ENCODE results near the gene PAX8.

The PAX8 gene

GRCh38 chr2:113219889-113220641 lies 58.7 kb downstream of the PAX8 start:
- FAIRE-seq: no peak

GRCh38 chr2:113219525-113219888 lies 59.2 kb downstream of the PAX8 start:
- FAIRE-seq: no peak

- FAIRE-seq: no peak
Measured at GRCh38 chr2:113219092-113219441, 59.7 kb downstream of the PAX8 start.

GRCh38 chr2:113218283-113219091 lies 60.2 kb downstream of the PAX8 start:
- no peak for FAIRE-seq

- no peak for FAIRE-seq
Measured at GRCh38 chr2:113217455-113218282, 61.1 kb downstream of the PAX8 start.

- FAIRE-seq: no peak
Measured at GRCh38 chr2:113216891-113217454, 61.7 kb downstream of the PAX8 start.

GRCh38 chr2:113216321-113216720 lies 62.4 kb downstream of the PAX8 start:
- FAIRE-seq: no peak

- no peak for FAIRE-seq
Measured at GRCh38 chr2:113215056-113215455, 63.7 kb downstream of the PAX8 start.

- FAIRE-seq: no peak
Measured at GRCh38 chr2:113214141-113214540, 64.6 kb downstream of the PAX8 start.

- FAIRE-seq: no peak
Measured at GRCh38 chr2:113213061-113213930, 65.4 kb downstream of the PAX8 start.

- FAIRE-seq: no peak
Measured at GRCh38 chr2:113212245-113213060, 66.3 kb downstream of the PAX8 start.

- no peak for FAIRE-seq
Measured at GRCh38 chr2:113211226-113212105, 67.3 kb downstream of the PAX8 start.

- no peak for FAIRE-seq
Measured at GRCh38 chr2:113209646-113210171, 69.0 kb downstream of the PAX8 start.

- FAIRE-seq: no peak
Measured at GRCh38 chr2:113209011-113209645, 69.6 kb downstream of the PAX8 start.

GRCh38 chr2:113208396-113208795 lies 70.3 kb downstream of the PAX8 start:
- FAIRE-seq: no peak

GRCh38 chr2:113207021-113207420 lies 71.7 kb downstream of the PAX8 start:
- no peak for FAIRE-seq

- FAIRE-seq: no peak
Measured at GRCh38 chr2:113206251-113206650, 72.5 kb downstream of the PAX8 start.

GRCh38 chr2:113203901-113204519 lies 74.7 kb downstream of the PAX8 start:
- FAIRE-seq: no peak

GRCh38 chr2:113203217-113203530 lies 75.5 kb downstream of the PAX8 start:
- FAIRE-seq: no peak
